CD4-positive, alpha-beta T cell treated with Interleukin-15 for 4 hours (primary cell): ENCODE results near the gene ST8SIA4.

ENCODE experiments used
- DNase-seq: peaks from one replicate; pipeline ENCODE4 v3.0.0-alpha.2; 2020; ENCODE audit warnings: low spot score

Gene ST8SIA4

DNA sequence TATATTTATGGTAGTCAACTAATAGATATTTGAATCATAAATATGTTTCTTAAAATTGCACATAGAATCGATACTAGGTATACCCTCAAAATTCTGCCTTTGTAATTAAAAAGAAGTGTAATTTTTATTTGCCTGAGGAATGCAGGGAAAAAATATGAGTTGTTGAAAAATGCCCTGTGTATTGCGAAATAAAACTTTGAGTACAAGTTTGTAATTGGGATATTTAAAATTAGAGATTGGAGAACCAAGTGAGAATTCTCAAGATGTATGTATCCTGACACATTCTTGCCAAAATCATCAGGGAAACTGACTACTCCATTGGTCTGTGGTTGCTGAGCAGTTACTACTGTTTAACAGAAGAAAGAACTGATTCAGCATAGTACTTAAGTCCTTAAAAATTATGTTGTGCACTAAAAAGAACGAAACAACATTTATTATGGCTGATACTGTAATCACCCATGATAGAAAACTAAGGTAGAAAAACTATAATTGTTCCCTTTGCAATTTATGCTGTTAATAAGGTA lies 36.0 kb downstream of the ST8SIA4 start:
- DNase-seq: no peak

GRCh38 chr5:100864931-100865330 lies 38.2 kb downstream of the ST8SIA4 start:
- DNase-seq: no peak

DNA sequence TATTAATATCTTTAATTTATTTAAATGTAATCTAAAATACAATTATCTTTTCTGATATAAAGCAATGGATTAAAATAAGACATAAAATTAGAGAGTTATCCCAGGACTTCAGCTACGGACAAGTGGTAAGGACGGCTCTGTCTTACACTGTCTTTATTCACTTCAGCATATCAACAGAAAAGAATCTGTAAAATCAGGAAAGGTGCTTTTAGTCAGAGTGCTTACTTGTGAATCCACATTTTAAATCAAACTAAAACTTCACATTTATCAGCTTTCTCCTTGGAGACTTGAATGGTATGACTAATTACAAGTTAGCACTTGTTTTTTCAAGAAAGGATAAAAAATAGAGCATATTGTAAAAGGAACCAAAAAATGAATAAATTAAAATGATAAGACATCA lies 39.3 kb downstream of the ST8SIA4 start:
- no peak for DNase-seq

DNA sequence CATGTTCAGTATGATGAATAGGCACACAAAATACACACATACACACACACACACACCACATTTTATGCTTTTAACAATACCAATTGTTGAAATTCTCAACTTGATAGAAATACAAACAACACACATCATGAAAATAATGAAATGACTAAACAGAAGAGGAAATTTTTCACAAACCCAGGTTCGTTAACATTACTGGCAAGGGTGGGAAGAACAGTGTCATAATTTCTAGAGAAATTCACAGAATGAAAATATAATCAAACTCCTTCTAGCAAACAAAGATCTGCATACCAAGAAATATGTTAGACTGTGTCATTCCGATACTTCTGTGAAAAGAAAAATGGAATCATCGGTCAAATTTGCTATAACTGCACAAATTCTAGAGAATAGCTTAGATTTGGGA lies 41.9 kb downstream of the ST8SIA4 start:
- no peak for DNase-seq

DNA sequence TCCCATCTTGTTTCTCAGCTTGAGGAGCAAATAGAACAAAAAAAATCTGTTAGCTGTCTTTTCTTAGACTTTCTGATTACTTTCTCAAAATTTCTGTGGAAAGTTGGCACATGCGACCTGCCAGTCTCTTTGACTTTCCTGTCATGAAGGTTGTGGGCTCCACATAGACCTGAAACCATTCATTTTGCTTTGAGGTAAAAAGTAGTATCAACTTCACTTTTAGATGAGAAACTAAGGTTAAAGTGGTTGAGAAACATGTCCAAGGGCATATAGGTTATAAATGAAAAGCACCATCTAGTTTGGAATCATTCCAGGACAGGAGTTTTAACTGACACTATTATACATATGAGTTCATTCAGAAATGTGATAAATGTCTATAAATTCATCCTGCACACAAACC lies 42.7 kb downstream of the ST8SIA4 start:
- DNase-seq: no peak

- no peak for DNase-seq
Measured at GRCh38 chr5:100858987-100859545, 44.0 kb downstream of the ST8SIA4 start.

GRCh38 chr5:100856462-100856861 lies 46.6 kb downstream of the ST8SIA4 start:
- no peak for DNase-seq

GRCh38 chr5:100855937-100856430 lies 47.1 kb downstream of the ST8SIA4 start:
- no peak for DNase-seq

DNA sequence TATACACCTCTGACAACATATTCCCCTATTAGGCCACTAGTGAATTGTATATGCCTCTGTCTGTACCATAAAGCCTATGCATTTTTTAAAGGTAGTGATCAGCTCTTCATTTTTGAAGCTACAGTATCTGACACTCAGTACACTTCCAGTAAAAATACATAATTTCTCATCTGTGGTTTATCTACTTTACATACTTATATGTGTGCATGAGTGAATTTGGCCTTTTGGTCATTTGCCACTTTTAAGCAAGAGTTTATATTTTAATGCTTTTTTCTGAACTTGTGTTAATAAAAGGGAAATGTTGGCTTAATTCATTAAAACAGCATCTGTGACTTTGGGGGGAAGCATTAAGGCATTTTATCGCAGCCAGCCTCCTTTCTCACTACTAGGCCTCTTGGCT lies 47.8 kb downstream of the ST8SIA4 start:
- no peak for DNase-seq

DNA sequence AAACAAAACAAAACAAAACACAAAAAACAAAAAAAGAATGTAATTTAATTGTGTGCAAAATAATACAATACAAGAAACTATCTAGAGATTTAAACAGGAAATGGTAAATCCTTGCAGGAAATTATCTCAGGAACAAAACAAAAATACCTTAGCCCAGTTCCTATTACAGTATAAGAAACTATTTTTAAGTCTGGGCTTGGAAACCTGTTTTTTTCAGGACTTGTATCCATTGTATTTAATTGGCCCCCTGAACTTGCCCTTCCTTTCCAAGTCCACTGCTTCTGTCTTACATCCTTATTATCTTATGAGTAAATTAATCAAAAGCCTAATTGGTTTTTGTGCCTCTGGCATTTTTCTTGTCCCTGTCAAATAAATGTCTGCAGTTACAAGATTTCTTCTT lies 48.5 kb downstream of the ST8SIA4 start:
- DNase-seq: no peak

DNA sequence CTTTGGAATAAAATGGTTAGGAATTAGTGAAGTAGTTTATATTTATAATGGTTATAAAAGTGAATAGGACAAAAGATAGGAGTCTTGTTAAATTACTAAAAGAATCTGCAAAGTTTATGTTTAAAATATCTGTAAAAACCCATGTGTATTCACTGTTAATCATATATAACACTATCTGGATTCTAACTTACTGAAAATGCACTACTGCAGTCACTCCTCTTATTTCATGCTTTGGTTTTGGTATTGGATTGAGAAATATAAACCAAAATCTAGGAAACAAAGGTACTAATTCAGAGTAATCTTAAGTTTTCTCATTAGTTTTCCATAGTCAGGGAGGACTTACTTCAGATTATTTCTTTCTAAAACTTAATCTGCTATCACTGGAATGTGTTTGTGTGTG lies 49.5 kb downstream of the ST8SIA4 start:
- DNase-seq: no peak

GRCh38 chr5:100852988-100853449 lies 50.1 kb downstream of the ST8SIA4 start:
- DNase-seq: peak; percentile 24

DNA sequence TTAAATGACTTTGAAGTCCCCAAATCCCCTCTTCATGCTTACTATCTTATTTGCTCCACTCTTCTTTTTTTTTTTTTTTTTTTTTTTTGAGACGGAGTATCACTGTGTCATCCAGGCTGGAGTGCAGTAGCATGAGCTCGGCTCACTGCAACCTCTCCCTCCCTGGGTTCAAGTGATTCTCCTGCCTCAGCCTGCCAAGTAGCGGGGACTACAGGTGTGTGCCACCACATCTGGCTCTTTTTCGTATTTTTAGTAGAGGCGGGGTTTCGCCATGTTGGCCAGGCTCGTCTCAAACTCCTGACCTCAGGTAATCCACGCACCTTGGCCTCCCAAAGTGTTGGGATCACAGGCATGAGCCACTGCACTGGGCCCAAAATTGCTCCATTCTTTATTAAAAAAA lies 51.0 kb downstream of the ST8SIA4 start:
- no peak for DNase-seq

GRCh38 chr5:100846772-100847171 lies 56.3 kb downstream of the ST8SIA4 start:
- no peak for DNase-seq

GRCh38 chr5:100842080-100842479 lies 61.0 kb downstream of the ST8SIA4 start:
- DNase-seq: no peak

DNA sequence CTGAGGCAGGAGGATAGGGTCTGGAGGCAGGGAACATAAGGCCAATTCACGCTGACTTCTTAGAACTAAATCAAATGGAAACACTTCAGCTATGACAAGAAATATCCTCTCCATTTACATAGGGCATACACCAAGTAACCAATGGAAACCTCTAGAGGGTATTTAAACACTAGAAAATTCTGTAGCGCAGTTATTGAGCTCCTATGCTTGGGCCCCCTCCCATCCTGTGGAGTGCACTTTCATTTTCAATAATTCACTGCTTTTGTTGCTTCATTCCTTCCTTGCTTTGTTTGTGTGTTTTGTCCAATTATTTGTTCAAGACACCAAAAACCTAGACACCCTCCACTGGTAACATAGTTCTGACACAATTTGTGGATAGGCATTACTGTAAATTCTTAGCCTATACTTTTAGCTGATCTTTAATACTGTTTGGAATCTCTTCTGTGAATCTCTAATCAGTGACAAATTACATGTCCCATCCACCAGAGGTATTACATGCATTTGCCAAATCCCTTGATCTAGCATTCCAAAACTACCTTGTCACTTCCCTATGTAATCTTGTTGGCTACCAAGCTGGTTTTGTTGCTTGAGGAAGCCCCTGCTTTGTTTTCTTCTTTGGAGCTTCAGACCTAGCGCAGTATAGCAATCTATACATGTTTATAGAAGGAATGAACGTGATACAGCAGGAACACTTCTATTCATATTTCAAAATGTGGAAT lies 61.6 kb downstream of the ST8SIA4 start:
- DNase-seq: no peak

GRCh38 chr5:100840789-100841188 lies 62.3 kb downstream of the ST8SIA4 start:
- no peak for DNase-seq

GRCh38 chr5:100840370-100840769 lies 62.7 kb downstream of the ST8SIA4 start:
- peak; percentile 43 for DNase-seq

DNA sequence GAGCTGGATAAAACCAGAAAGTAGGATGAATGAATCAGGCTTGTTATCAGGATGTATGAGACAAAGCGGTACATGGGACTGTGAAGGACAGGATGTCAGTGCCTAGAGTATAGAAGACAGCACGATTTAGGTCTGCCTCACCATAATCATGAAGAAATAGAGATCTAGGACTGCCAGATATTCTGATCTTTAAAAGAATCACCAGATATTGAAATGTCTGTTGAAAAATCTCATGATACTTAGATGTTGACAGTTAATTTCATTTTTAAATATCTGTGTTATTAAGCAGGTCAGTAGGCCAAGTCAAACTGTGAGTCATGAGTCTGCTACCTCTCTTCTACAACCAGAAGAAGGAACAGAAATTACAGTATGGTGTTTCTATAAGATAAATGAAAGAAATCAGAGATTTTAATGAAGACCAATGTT lies 65.0 kb downstream of the ST8SIA4 start:
- peak; percentile 19 for DNase-seq

DNA sequence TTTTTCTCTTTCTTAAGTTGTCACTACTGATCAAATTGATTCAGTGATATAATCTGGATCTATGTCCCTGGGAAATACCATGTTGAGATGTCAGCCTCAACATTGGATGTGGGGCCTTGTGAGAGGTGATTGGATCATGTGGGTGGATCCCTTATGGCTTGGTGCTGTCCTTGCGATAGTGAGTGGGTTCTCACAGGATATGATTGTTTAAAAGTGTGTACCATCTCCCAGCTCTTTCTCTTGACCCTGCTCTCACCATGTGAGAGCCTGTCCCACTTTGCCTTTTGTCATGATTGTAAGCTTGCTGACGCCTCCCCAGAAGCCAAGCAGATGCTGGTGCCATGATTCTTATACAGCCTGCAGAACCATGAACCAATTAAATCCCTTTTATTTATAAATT lies 68.6 kb downstream of the ST8SIA4 start:
- no peak for DNase-seq

DNA sequence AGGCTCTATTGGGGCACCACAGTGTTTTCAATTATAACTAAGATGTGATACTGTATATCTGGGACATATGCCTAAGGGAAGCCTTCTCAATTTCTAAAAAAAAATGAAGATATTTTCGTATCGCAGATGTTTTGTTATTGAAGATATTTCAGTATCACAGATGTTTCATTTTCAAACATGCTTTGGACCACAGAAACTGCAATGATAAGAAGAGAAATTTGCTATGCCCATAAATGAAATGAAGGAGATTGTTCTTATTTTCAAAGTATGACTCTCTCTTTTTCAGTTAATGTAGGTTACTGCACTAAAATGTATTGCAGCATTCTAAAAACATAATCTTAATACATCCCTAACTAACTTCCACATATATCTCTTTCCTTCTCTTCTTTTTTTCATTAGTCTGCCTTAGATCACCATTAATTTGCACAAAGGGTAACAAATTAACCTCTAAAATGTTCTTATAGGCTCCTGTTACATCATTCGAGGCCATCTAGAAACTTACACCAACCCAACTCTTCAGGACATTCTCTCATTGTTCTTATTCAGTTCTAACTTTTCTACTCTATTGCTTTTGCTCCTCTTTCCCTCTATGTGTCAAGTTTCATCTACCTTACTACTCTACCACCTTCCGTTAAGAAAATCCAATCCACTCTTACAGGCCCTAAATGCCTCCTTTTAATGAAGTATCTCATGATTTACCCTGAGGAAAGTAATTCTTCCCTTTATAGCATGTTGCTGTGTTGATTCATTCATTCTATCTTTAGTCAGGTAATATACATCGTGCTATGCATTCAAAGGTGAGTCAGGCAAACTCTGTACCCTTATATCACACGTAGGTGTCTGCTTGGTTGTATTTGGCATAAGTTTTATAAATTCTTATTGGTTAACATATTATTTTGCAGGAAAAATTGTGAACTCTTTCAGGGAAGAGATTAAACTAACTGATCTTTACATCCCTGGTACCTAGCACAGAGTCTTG lies 70.5 kb downstream of the ST8SIA4 start:
- no peak for DNase-seq

GRCh38 chr5:100828898-100829356 lies 74.2 kb downstream of the ST8SIA4 start:
- no peak for DNase-seq
